Neural progenitor cell (in vitro differentiated cells): ENCODE data around the gene ERCC6L. TPM values are rescaled to one million over a fixed set of nuclear protein-coding genes. Genes with fewer than 3 reads are reported as not detected.

ENCODE experiments used
- DNase-seq: peaks from one replicate; pipeline ENCODE4 v3.0.0-alpha.2; 2016; ENCODE audit warnings: low spot score
- H2AFZ ChIP-seq: fragments of 200-600 bp; sonication (generic); replicated peaks from 2 replicates; pipeline ENCODE4 v1.6.1; 2016; ENCODE audit warnings: antibody characterized with exemption
- H3F3A ChIP-seq: fragments of 200-600 bp; sonication (generic); 2 replicates; pipeline ENCODE4 v1.6.1; 2016; ENCODE audit warnings: antibody characterized with exemption, low read depth
- H3K27ac ChIP-seq: fragments of 200-600 bp; sonication (generic); 2 replicates; pipeline ENCODE4 v1.5.1; 2016; ENCODE audit warnings: mild to moderate bottlenecking
- H3K27me3 ChIP-seq: fragments of 200-600 bp; sonication (generic); 2 replicates; pipeline ENCODE4 v1.6.1; 2016; ENCODE audit warnings: mild to moderate bottlenecking, moderate library complexity
- H3K36me3 ChIP-seq: fragments of 200-600 bp; sonication (generic); 2 replicates; pipeline ENCODE4 v1.5.1; 2016
- H3K4me1 ChIP-seq: fragments of 200-600 bp; sonication (generic); 2 replicates; pipeline ENCODE4 v1.6.1; 2016; ENCODE audit warnings: mixed run types
- H3K4me2 ChIP-seq: fragments of 200-600 bp; sonication (generic); 2 replicates; pipeline ENCODE4 v1.6.1; 2016
- H3K4me3 ChIP-seq: fragments of 200-600 bp; sonication (generic); 2 replicates; pipeline ENCODE4 v1.5.1; 2016
- H3K79me2 ChIP-seq: fragments of 200-600 bp; sonication (generic); 2 replicates; pipeline ENCODE4 v1.6.1; 2016; ENCODE audit warnings: low read depth
- H3K9ac ChIP-seq: fragments of 200-600 bp; sonication (generic); 2 replicates; pipeline ENCODE4 v1.6.1; 2016
- H3K9me3 ChIP-seq: fragments of 200-600 bp; sonication (generic); 2 replicates; pipeline ENCODE4 v1.5.1; 2016; ENCODE audit warnings: low read depth
- H4K20me1 ChIP-seq: fragments of 200-600 bp; sonication (generic); 2 replicates; pipeline ENCODE4 v1.6.1; 2016; ENCODE audit warnings: low read depth
- H3K27ac Mint-ChIP-seq: 3 replicates; pipeline ENCODE4 v1.8.0; 2021; ENCODE audit warnings: mixed read lengths
- H3K27me3 Mint-ChIP-seq: 2 replicates; pipeline ENCODE4 v1.8.0; 2022; ENCODE audit warnings: low read depth, mild to moderate bottlenecking, inconsistent platforms, moderate library complexity, mixed read lengths; ENCODE audit not compliant: insufficient read depth
- H3K36me3 Mint-ChIP-seq: 3 replicates; pipeline ENCODE4 v1.8.0; 2021; ENCODE audit warnings: mixed read lengths
- H3K4me1 Mint-ChIP-seq: 3 replicates; pipeline ENCODE4 v1.8.0; 2021; ENCODE audit warnings: mixed read lengths
- H3K4me3 Mint-ChIP-seq: 3 replicates; pipeline ENCODE4 v1.8.0; 2021; ENCODE audit warnings: mild to moderate bottlenecking, moderate library complexity, mixed read lengths
- H3K9me3 Mint-ChIP-seq: 3 replicates; pipeline ENCODE4 v1.8.0; 2020; ENCODE audit warnings: mixed read lengths
- EZH2 ChIP-seq: fragments of 200-600 bp; sonication (generic); IDR thresholded peaks from 2 replicates; pipeline ENCODE4 v1.6.1; 2017; ENCODE audit warnings: antibody characterized with exemption, mild to moderate bottlenecking, moderate library complexity
- EZH2phosphoT487 ChIP-seq: fragments of 200-600 bp; sonication (generic); IDR thresholded peaks from 2 replicates; pipeline ENCODE4 v1.6.1; 2017; ENCODE audit warnings: antibody characterized with exemption
- total RNA-seq: library from RNA; depleted of rRNA; stranded (reverse); fragments of >200 nt; gene quantifications from 2 replicates; pipeline ENCODE4 v1.2.3, GENCODE V29; 2015; ENCODE audit warnings: low replicate concordance
- TF ChIP-seq, protein P1 (sequence below): fragments of 200-600 bp; sonication (generic); IDR thresholded peaks from 2 replicates; pipeline ENCODE4 v1.5.1; 2017; ENCODE audit warnings: antibody characterized with exemption, mild to moderate bottlenecking

Gene ERCC6L
- total RNA-seq, 1 donor from 2014 or later = 34.5 TPM

DNA sequence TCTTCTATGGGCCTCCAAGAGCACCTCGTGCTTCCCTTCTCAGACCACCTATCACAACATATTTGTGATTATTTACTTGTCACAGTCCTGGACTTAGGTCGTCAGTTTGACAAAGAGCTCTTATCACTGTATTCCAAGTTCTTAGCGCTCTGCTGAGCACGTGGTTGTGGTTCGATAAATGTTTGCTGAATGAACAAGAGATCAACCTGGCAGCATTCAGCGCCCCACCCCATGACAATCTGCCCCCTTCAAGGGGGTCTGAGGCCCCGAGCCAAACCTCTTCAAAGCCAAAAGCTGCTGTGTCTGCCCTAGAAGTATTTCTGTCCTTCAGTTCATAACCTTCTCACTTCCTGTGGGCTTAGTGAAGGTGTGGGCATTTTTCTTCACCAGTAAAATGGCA lies 23.2 kb upstream of the ERCC6L start:
- no peak overlapping the region for H3K4me2 ChIP-seq
- H3K4me1 Mint-ChIP-seq = peaks cover 12% of the 10 kb centered on the region

DNA sequence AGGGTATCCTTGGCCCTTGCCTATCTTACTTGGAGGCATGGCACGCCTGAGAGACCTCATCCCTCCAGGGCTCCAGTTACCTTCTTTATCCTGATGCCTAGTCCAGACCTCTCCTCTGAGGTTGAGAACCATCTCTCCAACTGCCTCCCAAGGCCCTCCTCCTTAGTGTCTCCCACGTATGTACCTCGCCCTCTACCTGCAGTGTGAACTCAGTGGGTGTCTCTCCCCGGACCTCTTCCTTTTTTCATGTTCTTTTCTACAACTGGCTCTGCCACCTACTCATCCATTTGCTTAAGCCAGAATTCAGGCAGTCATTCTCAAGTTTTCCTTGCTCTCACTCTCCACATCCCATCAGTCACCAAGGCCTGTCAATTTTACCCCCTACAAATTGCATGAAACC lies 21.6 kb upstream of the ERCC6L start:
- no peaks in the 10 kb centered on the region for H3F3A ChIP-seq
- no peak for TF ChIP-seq EZH2
- TF ChIP-seq, protein P1, sequence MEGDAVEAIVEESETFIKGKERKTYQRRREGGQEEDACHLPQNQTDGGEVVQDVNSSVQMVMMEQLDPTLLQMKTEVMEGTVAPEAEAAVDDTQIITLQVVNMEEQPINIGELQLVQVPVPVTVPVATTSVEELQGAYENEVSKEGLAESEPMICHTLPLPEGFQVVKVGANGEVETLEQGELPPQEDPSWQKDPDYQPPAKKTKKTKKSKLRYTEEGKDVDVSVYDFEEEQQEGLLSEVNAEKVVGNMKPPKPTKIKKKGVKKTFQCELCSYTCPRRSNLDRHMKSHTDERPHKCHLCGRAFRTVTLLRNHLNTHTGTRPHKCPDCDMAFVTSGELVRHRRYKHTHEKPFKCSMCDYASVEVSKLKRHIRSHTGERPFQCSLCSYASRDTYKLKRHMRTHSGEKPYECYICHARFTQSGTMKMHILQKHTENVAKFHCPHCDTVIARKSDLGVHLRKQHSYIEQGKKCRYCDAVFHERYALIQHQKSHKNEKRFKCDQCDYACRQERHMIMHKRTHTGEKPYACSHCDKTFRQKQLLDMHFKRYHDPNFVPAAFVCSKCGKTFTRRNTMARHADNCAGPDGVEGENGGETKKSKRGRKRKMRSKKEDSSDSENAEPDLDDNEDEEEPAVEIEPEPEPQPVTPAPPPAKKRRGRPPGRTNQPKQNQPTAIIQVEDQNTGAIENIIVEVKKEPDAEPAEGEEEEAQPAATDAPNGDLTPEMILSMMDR = no peak
- no peak for TF ChIP-seq EZH2phosphoT487
- DNase-seq = no peak
- Mint-ChIP-seq H3K36me3 (peaks cover 2% of the 10 kb centered on the region), H3K4me1 (peaks cover 19% of the 10 kb centered on the region), H3K4me3 (no peak overlapping the region), H3K9me3 (no peaks in the 10 kb centered on the region), H3K27me3 (peaks cover 3% of the 10 kb centered on the region), H3K27ac (no peak overlapping the region)
- H3K36me3 ChIP-seq = no peaks in the 10 kb centered on the region
- H3K79me2 ChIP-seq = no peaks in the 10 kb centered on the region
- no peaks in the 10 kb centered on the region for H3K4me1 ChIP-seq
- no peaks in the 10 kb centered on the region for H3K9me3 ChIP-seq
- no peaks in the 10 kb centered on the region for H3K27me3 ChIP-seq
- no peaks in the 10 kb centered on the region for H4K20me1 ChIP-seq
- H2AFZ ChIP-seq = no peak overlapping the region
- no peak overlapping the region for H3K4me2 ChIP-seq
- no peak overlapping the region for H3K9ac ChIP-seq
- no peak overlapping the region for H3K4me3 ChIP-seq
- H3K27ac ChIP-seq = no peak overlapping the region

More for the DNA sequence above, 23.2 kb upstream of the ERCC6L start:
- H3K36me3 Mint-ChIP-seq = peaks cover 4% of the 10 kb centered on the region
- H3K27ac Mint-ChIP-seq = no peak overlapping the region
- H2AFZ ChIP-seq = no peak overlapping the region
- TF ChIP-seq EZH2phosphoT487 (no peak), EZH2 (no peak)
- TF ChIP-seq, protein P1 = no peak
- no peaks in the 10 kb centered on the region for H4K20me1 ChIP-seq
- H3K9me3 Mint-ChIP-seq = no peaks in the 10 kb centered on the region
- no peaks in the 10 kb centered on the region for H3K9me3 ChIP-seq
- H3K36me3 ChIP-seq = no peaks in the 10 kb centered on the region
- H3K4me3 Mint-ChIP-seq = no peak overlapping the region
- DNase-seq = no peak
- no peaks in the 10 kb centered on the region for H3K27me3 ChIP-seq
- H3K9ac ChIP-seq = no peak overlapping the region
- H3K4me3 ChIP-seq = no peak overlapping the region
- H3F3A ChIP-seq = no peaks in the 10 kb centered on the region
- peaks cover 3% of the 10 kb centered on the region for H3K27me3 Mint-ChIP-seq
- H3K79me2 ChIP-seq = no peaks in the 10 kb centered on the region
- H3K27ac ChIP-seq = no peak overlapping the region
- no peaks in the 10 kb centered on the region for H3K4me1 ChIP-seq

DNA sequence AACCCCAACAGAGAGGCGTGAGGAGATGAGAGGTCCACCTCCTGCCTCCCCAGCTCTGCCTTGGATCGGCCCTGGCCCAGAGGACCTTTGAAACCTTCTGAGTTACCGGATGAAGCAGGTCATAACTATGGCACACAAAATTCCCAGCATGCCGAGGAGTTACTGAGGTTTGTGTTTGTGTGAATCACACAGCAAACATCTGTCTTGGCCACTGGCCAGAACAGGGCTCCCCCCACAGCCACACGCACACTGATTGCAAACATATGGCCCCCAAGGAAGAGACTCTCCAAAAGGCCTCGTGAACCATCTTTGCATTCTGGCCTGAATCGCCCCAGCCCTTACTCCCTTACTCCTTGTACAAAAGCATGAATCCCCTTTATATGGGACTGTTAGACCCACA lies 19.3 kb upstream of the ERCC6L start:
- H3K27me3 Mint-ChIP-seq = peaks cover 3% of the 10 kb centered on the region
- peaks cover 5% of the 10 kb centered on the region for H3K4me1 ChIP-seq
- H4K20me1 ChIP-seq = no peaks in the 10 kb centered on the region
- no peaks in the 10 kb centered on the region for H3K36me3 ChIP-seq
- no peak for DNase-seq
- H3K4me3 ChIP-seq = no peak overlapping the region
- H3K27ac ChIP-seq = no peak overlapping the region
- H3K27ac Mint-ChIP-seq = no peak overlapping the region
- H3K9me3 ChIP-seq = no peaks in the 10 kb centered on the region
- no peaks in the 10 kb centered on the region for H3K27me3 ChIP-seq
- peaks cover 31% of the 10 kb centered on the region for H3K4me1 Mint-ChIP-seq
- no peak overlapping the region for H3K9ac ChIP-seq
- H3F3A ChIP-seq = peaks cover 11% of the 10 kb centered on the region
- H3K36me3 Mint-ChIP-seq = no peaks in the 10 kb centered on the region
- H3K79me2 ChIP-seq = no peaks in the 10 kb centered on the region
- no peak overlapping the region for H3K4me2 ChIP-seq
- TF ChIP-seq EZH2phosphoT487 (no peak), EZH2 (no peak)
- TF ChIP-seq, protein P1 = no peak
- H3K9me3 Mint-ChIP-seq = no peaks in the 10 kb centered on the region
- H3K4me3 Mint-ChIP-seq = no peak overlapping the region
- H2AFZ ChIP-seq = no peak overlapping the region
